HG03064 (cell line): Measurements from ENCODE around the gene QSOX2.

Experiments
- ATAC-seq: cut with Tn5 transposase; IDR thresholded peaks from one replicate; pipeline ENCODE4 v1.9.1; 2021; ENCODE audit warnings: low read depth; ENCODE audit not compliant: unreplicated experiment

Gene QSOX2

DNA sequence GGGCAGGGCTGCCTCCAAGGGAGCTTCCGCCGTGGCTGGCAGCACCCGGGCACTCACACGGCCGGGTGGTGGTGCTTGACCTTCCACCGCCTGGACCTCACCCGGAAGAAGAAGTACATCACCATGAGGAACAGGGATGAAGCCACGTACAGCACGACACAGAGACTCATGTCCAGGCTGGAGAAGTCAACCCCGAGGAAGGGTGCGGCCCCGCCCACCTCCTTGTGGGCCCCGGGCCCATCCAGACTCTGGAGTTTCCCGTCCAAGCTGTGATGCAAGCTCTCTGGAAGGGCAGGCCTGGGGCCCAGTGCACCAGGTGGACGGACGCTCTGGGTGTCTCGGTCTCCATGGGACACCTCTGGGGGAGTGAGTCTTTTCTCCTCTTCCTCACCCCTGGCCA lies 36.9 kb downstream of the QSOX2 start:
- no peak for ATAC-seq

DNA sequence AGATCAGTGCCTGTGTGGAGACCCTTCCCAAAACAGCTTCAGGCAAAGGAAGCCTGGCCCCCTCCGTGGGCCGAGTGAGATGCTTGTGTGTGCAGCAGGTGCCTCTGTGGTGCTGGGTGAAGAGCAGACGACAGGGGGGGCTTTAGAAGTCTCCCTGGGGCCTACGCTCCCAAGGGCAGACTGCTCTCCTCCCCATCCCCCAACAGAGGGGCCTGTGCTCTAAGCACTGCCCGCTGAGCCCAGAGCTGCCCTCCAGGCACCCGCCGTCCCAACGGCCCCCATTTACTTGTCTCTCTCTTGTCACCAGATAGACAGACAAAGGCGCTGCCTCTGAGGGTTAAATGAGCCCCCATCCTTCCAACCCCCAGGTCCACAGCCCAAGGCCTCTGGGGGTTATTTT lies 38.0 kb downstream of the QSOX2 start:
- ATAC-seq, result no peak

GRCh38 chr9:136206602-136207275 lies 38.9 kb downstream of the QSOX2 start:
- ATAC-seq, result no peak

DNA sequence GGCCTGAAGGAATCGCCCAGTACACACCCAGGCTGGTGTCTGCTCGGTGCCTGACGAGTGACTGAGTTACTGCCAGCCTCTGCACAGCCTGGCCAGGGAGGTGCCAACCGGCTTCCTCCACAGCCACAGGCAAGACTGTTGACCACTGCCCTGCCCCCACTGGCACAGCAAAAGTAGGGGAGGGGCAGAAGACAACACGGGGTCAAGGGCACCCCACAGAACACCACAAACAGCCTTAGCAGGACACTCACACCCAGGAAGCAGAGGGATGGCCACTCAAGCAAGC lies 40.0 kb downstream of the QSOX2 start:
- ATAC-seq, result no peak

GRCh38 chr9:136204838-136205706 lies 40.5 kb downstream of the QSOX2 start, which contains the start of gene LHX3:
TSS of gene LHX3 (minus strand) at chr9:136205128. CDS start at chr9:136205012, 116 bp downstream.
- ATAC-seq, result no peak

DNA sequence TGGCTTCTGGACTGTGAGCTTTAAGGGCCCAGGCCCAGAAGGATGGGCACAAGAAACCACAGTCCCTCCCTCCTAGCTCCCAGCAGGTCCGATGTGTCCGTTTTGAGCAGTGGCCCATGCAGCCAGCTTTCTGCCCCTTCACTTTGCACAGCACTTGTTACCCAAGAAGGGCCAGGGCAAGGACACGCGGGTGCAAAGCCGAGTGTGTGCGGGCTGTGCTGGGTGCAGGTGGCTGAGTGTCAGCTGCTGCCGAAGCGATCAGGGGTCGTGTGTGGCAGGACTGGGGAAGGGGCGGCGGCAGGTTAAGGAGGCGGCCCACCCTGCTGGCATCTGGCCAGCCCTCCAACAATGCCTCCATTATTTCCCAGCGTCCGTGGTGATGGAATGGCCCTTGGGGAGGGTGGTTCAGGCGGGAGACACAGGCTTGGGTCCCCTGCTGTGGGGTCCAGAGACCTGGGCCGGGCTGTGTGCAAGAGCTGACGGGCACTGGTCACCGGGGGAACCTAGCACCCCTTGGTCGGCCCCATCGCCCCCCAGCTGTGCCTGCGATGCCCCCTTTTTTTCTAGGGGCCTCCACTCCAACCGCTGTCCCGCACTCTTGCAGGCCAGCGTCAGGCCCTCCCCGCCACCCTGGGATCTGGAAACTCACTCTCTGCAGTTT lies 41.3 kb downstream of the QSOX2 start:
- ATAC-seq, result no peak

- no peak for ATAC-seq
These were observed 42.0 kb downstream of the QSOX2 start for GRCh38 chr9:136203408-136204144.

DNA sequence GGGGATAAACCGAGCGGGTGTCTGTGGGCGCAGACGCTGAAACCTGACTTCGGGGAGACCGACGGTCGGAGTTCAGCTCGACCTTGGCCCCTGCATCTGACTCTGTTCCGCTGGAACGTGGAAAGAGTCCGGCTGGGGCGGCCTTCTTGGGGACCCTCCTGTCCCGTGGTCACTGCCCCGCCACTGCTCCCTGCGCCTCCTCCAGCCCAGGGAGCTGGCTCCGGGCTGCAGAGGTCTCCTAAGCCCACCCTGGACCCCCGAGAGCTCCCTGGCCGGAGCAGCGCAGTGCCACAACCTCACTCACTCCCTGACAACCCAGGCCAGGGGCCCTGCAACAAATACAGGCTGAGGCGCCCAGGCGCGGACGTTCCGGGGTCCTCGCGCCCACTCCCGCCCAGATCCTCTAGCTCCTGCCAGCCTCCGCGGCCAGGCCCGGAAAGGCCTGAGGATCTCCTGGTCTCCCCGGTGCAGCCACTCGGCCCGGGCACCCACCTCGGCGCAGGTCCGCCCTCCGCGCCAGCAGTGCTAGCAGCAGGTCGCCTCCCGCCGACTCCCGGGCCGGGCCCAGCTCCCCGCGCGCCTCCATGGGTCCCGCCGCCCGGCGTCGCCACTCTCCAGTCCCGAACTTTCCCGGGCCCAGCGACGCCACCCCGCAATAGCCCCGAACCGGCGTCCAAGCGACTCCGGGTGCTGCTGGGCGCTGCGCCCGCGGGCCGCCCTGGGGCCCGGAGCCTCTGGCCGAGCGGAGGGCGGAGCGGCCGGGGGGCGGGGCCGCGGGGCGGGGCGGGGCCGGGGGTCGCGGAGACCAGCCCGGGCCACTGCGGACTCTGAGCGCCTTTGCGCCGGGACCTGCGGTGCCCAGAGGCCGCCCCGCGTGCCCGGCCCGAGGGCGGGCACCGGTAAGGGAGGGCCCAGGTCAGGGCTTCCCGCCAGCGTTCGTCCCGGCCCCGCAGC lies 42.9 kb downstream of the QSOX2 start:
- ATAC-seq, result no peak

- no peak for ATAC-seq
These were observed 43.8 kb downstream of the QSOX2 start for GRCh38 chr9:136201609-136202453.

GRCh38 chr9:136201174-136201573 lies 44.4 kb downstream of the QSOX2 start:
- no peak for ATAC-seq

- no peak for ATAC-seq
These were observed 45.2 kb downstream of the QSOX2 start for GRCh38 chr9:136200424-136200823.

- ATAC-seq, result no peak
These were observed 46.0 kb downstream of the QSOX2 start for GRCh38 chr9:136199391-136200288.

- no peak for ATAC-seq
These were observed 47.0 kb downstream of the QSOX2 start for GRCh38 chr9:136198605-136199083.

- ATAC-seq, result no peak
These were observed 47.5 kb downstream of the QSOX2 start for GRCh38 chr9:136197930-136198604.

DNA sequence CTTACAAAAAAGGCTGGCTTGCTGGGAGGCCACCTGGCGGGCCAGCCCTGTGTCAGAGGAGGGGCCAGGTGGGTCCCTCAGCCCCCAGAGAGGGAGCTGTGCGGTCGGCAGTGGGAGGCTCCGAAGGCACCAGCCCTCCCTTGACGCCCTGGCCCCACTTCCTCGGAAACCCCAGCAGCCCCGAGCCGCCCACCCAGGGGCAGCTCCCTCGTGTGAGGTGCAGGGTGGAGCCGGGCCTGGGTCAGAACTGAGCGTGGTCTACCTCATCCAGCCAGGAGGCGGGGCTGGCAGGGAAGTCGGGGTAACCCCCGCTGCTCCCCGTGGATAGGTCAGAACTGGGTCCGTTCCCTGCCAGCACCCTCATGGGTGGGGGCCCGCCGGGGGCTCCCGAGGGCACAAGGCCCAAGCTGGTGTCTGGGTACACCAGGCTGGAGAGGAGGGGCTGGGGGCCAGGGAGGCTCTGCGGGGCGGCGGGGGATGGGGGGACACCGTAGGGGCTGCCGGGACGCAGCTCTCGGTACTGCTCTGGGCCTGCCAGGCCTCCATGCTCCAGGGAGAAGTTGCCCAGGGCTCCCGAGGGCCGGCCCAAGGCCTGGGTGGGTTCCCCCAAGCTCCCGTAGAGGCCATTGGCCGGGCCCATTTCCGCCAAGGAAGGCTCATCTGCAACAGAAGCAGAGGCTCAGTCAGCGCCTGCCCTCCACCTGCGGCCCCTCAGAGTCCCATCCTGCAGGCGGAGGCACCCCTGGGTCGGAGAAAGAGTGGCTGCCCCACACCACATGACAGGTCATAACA lies 48.3 kb downstream of the QSOX2 start:
- ATAC-seq, result no peak

DNA sequence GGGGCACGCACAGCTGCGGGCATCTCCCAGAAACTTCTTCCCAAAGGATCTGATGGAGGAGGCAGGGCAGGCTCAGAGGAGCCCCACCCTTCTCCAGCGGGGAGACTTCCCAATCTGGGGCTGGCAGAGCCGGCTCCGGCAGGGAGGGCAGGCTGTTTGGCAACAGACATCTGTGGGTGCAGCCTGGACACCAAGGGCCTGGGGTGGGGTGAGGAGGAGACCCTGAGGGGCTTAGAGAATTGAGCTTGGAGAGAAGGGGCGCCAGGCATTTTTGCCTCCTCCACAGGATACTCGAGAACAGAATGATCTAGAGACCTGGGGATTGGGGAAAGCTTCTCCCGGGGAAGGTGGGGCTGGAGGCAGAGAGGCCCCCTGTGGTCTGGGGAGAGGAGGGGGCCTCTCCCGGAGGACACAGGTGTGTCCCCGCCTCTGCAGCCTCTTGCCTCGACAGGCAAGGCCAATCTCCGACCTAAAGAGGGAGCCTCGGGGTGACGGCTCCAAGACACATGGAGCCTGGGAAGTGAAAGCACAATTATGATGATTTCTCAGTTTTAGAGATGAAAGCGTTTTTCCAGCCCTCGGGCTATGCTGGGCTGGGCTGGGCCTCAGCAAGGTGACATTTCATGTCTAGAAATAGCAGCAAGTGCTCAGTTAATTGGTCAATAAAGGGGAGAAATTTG lies 49.1 kb downstream of the QSOX2 start:
- ATAC-seq, result no peak
